HG02970 (cell line): ENCODE measurements around the gene GOLGA6L4.
"Not testable (repeated sequence)": the region's sequence is repeated elsewhere in the genome, so short reads cannot be mapped to it uniquely, and the experiment has no call there.

Source experiments
- ATAC-seq: cut with Tn5 transposase; IDR thresholded peaks from one replicate; pipeline ENCODE4 v1.9.1; 2021; ENCODE audit warnings: mild to moderate bottlenecking, moderate library complexity, moderate number of reproducible peaks; ENCODE audit not compliant: unreplicated experiment, low FRiP score

GOLGA6L4 gene

GRCh38 chr15:84235573-84235972, at the start of gene GOLGA6L4:
GOLGA6L4 (plus strand) TSS chr15:84235773; CDS start chr15:84235835, 62 bp downstream.
- ATAC-seq = not testable (repeated sequence)

- ATAC-seq = not testable (repeated sequence)
Measured at GRCh38 chr15:84192982-84193381, 42.6 kb upstream of the GOLGA6L4 start.

GRCh38 chr15:84195603-84196002, 40.0 kb upstream of the GOLGA6L4 start:
- not testable (repeated sequence) for ATAC-seq

GRCh38 chr15:84196530-84197188, 38.9 kb upstream of the GOLGA6L4 start:
- ATAC-seq = not testable (repeated sequence)

GRCh38 chr15:84199865-84200264, 35.7 kb upstream of the GOLGA6L4 start:
- ATAC-seq = not testable (repeated sequence)

- not testable (repeated sequence) for ATAC-seq
Measured at GRCh38 chr15:84246441-84246840, 10.9 kb downstream of the GOLGA6L4 start.
